SU-DHL-6 (cell line): ENCODE measurements around the gene MARS1.

Experiments used
- H2AFZ ChIP-seq: fragments of 200-600 bp; sonication (generic); 2 replicates; pipeline ENCODE4 v1.6.1; 2014; ENCODE audit warnings: low read depth, mild to moderate bottlenecking, moderate library complexity, mixed read lengths, antibody characterized with exemption, low read length; ENCODE audit not compliant: severe bottlenecking
- H3F3A ChIP-seq: fragments of 200-600 bp; shearing (Covaris generic); 2 replicates; pipeline ENCODE4 v1.6.0; 2016; ENCODE audit warnings: antibody characterized with exemption, mild to moderate bottlenecking; ENCODE audit not compliant: insufficient read depth
- H3K27ac ChIP-seq: fragments of 200-600 bp; sonication (generic); 2 replicates; pipeline ENCODE4 v1.5.1; 2016; ENCODE audit warnings: low read depth, mild to moderate bottlenecking, low read length, moderate library complexity, mixed read lengths
- H3K27me3 ChIP-seq: fragments of 200-600 bp; sonication (generic), shearing (Covaris generic); 2 replicates; pipeline ENCODE4 v1.6.0; 2014; ENCODE audit warnings: mild to moderate bottlenecking, low read length
- H3K36me3 ChIP-seq: fragments of 200-600 bp; sonication (generic); 2 replicates; pipeline ENCODE4 v1.6.1; 2014; ENCODE audit warnings: mild to moderate bottlenecking, low read length, mixed read lengths
- H3K4me2 ChIP-seq: fragments of 300-600, 200-600 bp; shearing (Covaris generic), sonication (generic); 2 replicates; pipeline ENCODE4 v1.6.0; 2014; ENCODE audit warnings: low read length, low read depth, mild to moderate bottlenecking; ENCODE audit not compliant: poor library complexity, severe bottlenecking
- H3K4me3 ChIP-seq: fragments of 200-600 bp; sonication (generic); 2 replicates; pipeline ENCODE4 v1.5.1; 2014; ENCODE audit warnings: antibody characterized with exemption, low read length, mild to moderate bottlenecking, mixed read lengths; ENCODE audit not compliant: insufficient read depth, poor library complexity, severe bottlenecking
- H3K79me2 ChIP-seq: fragments of 200-600 bp; sonication (generic); 2 replicates; pipeline ENCODE4 v1.6.1; 2014; ENCODE audit warnings: mild to moderate bottlenecking, low read length, moderate library complexity; ENCODE audit not compliant: insufficient read depth
- H3K9ac ChIP-seq: fragments of 200-600 bp; sonication (generic); 2 replicates; pipeline ENCODE4 v1.7.0; 2014; ENCODE audit warnings: mild to moderate bottlenecking, low read length
- H3K9me2 ChIP-seq: fragments of 200-600 bp; sonication (generic); replicated peaks from 2 replicates; pipeline ENCODE4 v1.6.1; 2014; ENCODE audit warnings: low read length; ENCODE audit not compliant: insufficient read depth
- H3K9me3 ChIP-seq: fragments of 200-600 bp; sonication (generic); 2 replicates; pipeline ENCODE4 v1.6.1; 2014; ENCODE audit warnings: low read length, mixed read lengths; ENCODE audit not compliant: insufficient read depth
- H4K20me1 ChIP-seq: fragments of 200-600 bp; sonication (generic); 2 replicates; pipeline ENCODE4 v1.6.1; 2014; ENCODE audit warnings: low read depth, mild to moderate bottlenecking, antibody characterized with exemption, low read length, moderate library complexity, mixed read lengths
- CTCF ChIP-seq: fragments of 200-600 bp; sonication (generic); IDR thresholded peaks from one replicate; pipeline ENCODE4 v1.5.1; 2017; ENCODE audit warnings: antibody characterized with exemption, mild to moderate bottlenecking, low read length, moderate library complexity; ENCODE audit not compliant: insufficient read depth, poor library complexity, severe bottlenecking
- EZH2phosphoT487 ChIP-seq: fragments of 200-600 bp; sonication (generic), shearing (Covaris generic); conservative IDR thresholded peaks from 2 replicates; pipeline ENCODE4 v1.6.1; 2018; ENCODE audit warnings: mild to moderate bottlenecking, antibody characterized with exemption, low read length, moderate library complexity, mixed read lengths

The MARS1 gene

GRCh38 chr12:57470970-57471656 is 16.8 kb upstream of the MARS1 start:
- Histone ChIP-seq H3K9me2 (no peaks in the 10 kb centered on the region), H3K27me3 (no peaks in the 10 kb centered on the region)

GRCh38 chr12:57471661-57472060 is 16.2 kb upstream of the MARS1 start:
- Histone ChIP-seq H3K27ac (no peak overlapping the region), H3K9me3 (no peaks in the 10 kb centered on the region), H2AFZ (no peak overlapping the region), H4K20me1 (no peaks in the 10 kb centered on the region), H3K9me2 (no peaks in the 10 kb centered on the region), H3K36me3 (no peaks in the 10 kb centered on the region), H3K27me3 (no peaks in the 10 kb centered on the region), H3K4me2 (no peak overlapping the region), H3K9ac (no peak overlapping the region), H3K4me3 (no peak overlapping the region), H3F3A (no peaks in the 10 kb centered on the region), H3K79me2 (no peaks in the 10 kb centered on the region)
- TF ChIP-seq EZH2phosphoT487, result no peak
- no peak for TF ChIP-seq CTCF

More at GRCh38 chr12:57470970-57471656, 16.8 kb upstream of the MARS1 start:
- H3K4me3 ChIP-seq, result no peak overlapping the region
- no peak overlapping the region for H3K27ac ChIP-seq
- no peaks in the 10 kb centered on the region for H4K20me1 ChIP-seq
- no peaks in the 10 kb centered on the region for H3K36me3 ChIP-seq
- H3F3A ChIP-seq, result no peaks in the 10 kb centered on the region
- H2AFZ ChIP-seq, result no peak overlapping the region
- no peaks in the 10 kb centered on the region for H3K9me3 ChIP-seq
- no peaks in the 10 kb centered on the region for H3K79me2 ChIP-seq
- no peak overlapping the region for H3K4me2 ChIP-seq
- TF ChIP-seq CTCF (no peak), EZH2phosphoT487 (no peak)
- no peak overlapping the region for H3K9ac ChIP-seq

GRCh38 chr12:57472391-57472790 is 15.5 kb upstream of the MARS1 start:
- H3K79me2 ChIP-seq, result no peaks in the 10 kb centered on the region
- H3K4me3 ChIP-seq, result no peak overlapping the region
- no peaks in the 10 kb centered on the region for H3K36me3 ChIP-seq
- TF ChIP-seq EZH2phosphoT487, result no peak
- TF ChIP-seq CTCF, result no peak
- no peaks in the 10 kb centered on the region for H3K9me2 ChIP-seq
- no peaks in the 10 kb centered on the region for H3K27me3 ChIP-seq
- no peak overlapping the region for H2AFZ ChIP-seq
- no peak overlapping the region for H3K4me2 ChIP-seq
- H3F3A ChIP-seq, result no peaks in the 10 kb centered on the region
- no peak overlapping the region for H3K9ac ChIP-seq
- H3K9me3 ChIP-seq, result no peaks in the 10 kb centered on the region
- H3K27ac ChIP-seq, result no peak overlapping the region
- no peaks in the 10 kb centered on the region for H4K20me1 ChIP-seq
